Left kidney (tissue), 8 donors: ENCODE measurements around the gene GOLGA8O. TPM values are rescaled to one million over a fixed set of nuclear protein-coding genes. Genes with fewer than 3 reads are reported as not detected.
A peak's percentile ranks its signal among the peaks of the same experiment; 100 is the strongest.
"Not testable (repeated sequence)": the region's sequence is repeated elsewhere in the genome, so short reads cannot be mapped to it uniquely, and the experiment has no call there.

ENCODE experiments used
- DNase-seq: peaks from one replicate; pipeline ENCODE4 v3.0.0-alpha.2; 2013
- long read RNA-seq, 8 donors: transcript quantifications; one replicate each; lab custom pipeline, GENCODE V29; 2026
- polyA plus RNA-seq: library from polyadenylated mRNA; unstranded; fragments of 120-200 nt; gene quantifications from one replicate; pipeline ENCODE4 v1.2.1, GENCODE V29; 2013; ENCODE audit not compliant: insufficient read length

The GOLGA8O gene
- 0.18 TPM for polyA plus RNA-seq
- long read RNA-seq, donor 1, result 0 reads
- long read RNA-seq, donor 2, result 0 reads
- long read RNA-seq, donor 3, result 0 reads
- long read RNA-seq, donor 4, result 0 reads
- long read RNA-seq, donor 5, result 0 reads
- long read RNA-seq, donor 6, result 0 reads
- long read RNA-seq, donor 7, result 0 reads
- long read RNA-seq, donor 8, result 0 reads

- not testable (repeated sequence) for DNase-seq
Observed at GRCh38 chr15:32455534-32455933, at the start of gene GOLGA8O. GOLGA8O (minus strand) TSS chr15:32455634; CDS start chr15:32455536, 98 bp downstream.

GRCh38 chr15:32504152-32504811 lies 48.8 kb upstream of the GOLGA8O start:
- DNase-seq, result not testable (repeated sequence)

- DNase-seq, result peak; percentile 35
Observed at GRCh38 chr15:32502946-32503345, 47.5 kb upstream of the GOLGA8O start.

- not testable (repeated sequence) for DNase-seq
Observed at GRCh38 chr15:32492768-32493167, 37.3 kb upstream of the GOLGA8O start.

GRCh38 chr15:32486474-32486873 lies 31.0 kb upstream of the GOLGA8O start:
- not testable (repeated sequence) for DNase-seq

GRCh38 chr15:32483377-32483776 lies 27.9 kb upstream of the GOLGA8O start:
- DNase-seq, result not testable (repeated sequence)

- DNase-seq, result not testable (repeated sequence)
Observed at GRCh38 chr15:32481683-32482082, 26.2 kb upstream of the GOLGA8O start.

- DNase-seq, result not testable (repeated sequence)
Observed at GRCh38 chr15:32468076-32468475, 12.6 kb upstream of the GOLGA8O start.

- not testable (repeated sequence) for DNase-seq
Observed at GRCh38 chr15:32440445-32440977, 14.9 kb downstream of the GOLGA8O start.

GRCh38 chr15:32434102-32434963 lies 21.1 kb downstream of the GOLGA8O start:
- not testable (repeated sequence) for DNase-seq

GRCh38 chr15:32427635-32428034 lies 27.8 kb downstream of the GOLGA8O start:
- not testable (repeated sequence) for DNase-seq

- DNase-seq, result not testable (repeated sequence)
Observed at GRCh38 chr15:32426511-32426910, 28.9 kb downstream of the GOLGA8O start.

- not testable (repeated sequence) for DNase-seq
Observed at GRCh38 chr15:32407903-32408302, 47.5 kb downstream of the GOLGA8O start.

GRCh38 chr15:32403192-32403591 lies 52.2 kb downstream of the GOLGA8O start, which contains the start of gene GOLGA8K:
GOLGA8K (minus strand) TSS chr15:32403292; CDS start chr15:32403194, 98 bp downstream.
- not testable (repeated sequence) for DNase-seq

GRCh38 chr15:32396522-32396921 lies 58.9 kb downstream of the GOLGA8O start:
- DNase-seq, result not testable (repeated sequence)

Other genes starting within 250 kb of the GOLGA8O start
- gene GOLGA8K, start 52.3 kb downstream of the GOLGA8O start, polyA plus RNA-seq, result 3.6 TPM
- 35.4 TPM for gene GOLGA8N, start 137.8 kb upstream of the GOLGA8O start, polyA plus RNA-seq
- gene ARHGAP11A, start 159.9 kb upstream of the GOLGA8O start, polyA plus RNA-seq, result 53.0 TPM
- gene SCG5, start 186.1 kb upstream of the GOLGA8O start, polyA plus RNA-seq, result 18.2 TPM